Melanocyte of skin (primary cell): ENCODE data around the gene PSD2. TPM values are rescaled to one million over a fixed set of nuclear protein-coding genes. Genes with fewer than 3 reads are reported as not detected.

ENCODE experiments used
- small RNA-seq, 2 donors: library from RNA; depleted of rRNA; stranded (forward); fragments of <200 nt; gene quantifications; one replicate each; pipeline ENCODE3, GENCODE V24; 2012
- total RNA-seq, 2 donors: library from RNA; depleted of rRNA; stranded (reverse); fragments of >200 nt; gene quantifications; 2 replicates each; pipeline ENCODE4 v1.2.3, GENCODE V29; 2012

The PSD2 gene
- total RNA-seq, result under 1 TPM; under 0.01 TPM

DNA sequence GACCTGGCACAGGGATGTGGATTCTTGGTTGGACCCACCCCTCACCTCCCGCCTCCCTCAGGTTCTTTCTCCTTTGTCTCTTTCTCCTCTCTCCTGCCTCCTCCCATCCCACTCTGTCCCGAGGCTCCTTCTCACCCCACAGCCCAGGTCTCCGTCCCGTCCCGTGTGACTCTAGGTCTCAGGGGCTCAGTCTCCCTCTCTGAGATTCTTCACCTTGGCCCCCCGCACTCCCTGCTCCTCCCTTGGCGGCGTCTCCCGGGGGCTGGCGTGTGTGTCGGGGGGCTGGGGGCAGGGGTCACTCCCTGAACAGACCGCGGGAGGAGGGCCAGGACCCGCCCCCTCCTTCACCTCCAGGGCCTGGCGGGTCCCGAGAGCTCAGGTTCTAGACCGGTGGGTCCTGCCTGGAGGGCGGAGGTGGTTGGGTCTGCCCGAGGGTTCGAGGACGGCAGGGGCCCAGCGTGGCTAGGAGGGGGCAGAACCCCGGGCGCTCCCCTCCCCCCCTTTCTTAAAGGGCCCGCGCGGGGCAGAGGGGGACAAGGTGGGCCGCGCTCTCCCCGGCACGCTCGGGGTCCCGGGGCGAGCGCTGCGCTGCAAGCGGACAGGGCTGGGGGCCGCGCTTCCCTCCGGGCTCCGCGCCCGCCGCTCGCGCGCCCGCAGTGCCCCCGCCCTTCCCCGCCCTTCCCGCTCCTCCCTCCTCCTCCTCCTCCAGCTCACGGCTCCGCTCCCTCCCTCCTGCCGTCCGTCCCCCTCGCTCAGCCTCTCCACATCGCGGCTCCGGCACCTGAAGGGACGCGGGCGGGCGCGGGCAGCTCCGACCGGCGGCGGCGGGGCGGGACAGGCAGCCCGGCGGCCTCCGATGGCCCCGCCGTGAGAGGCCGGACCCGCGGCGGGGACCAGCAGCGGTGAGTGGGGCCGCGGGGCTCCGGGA lies at the start of gene PSD2:
Gene PSD2 (plus strand): TSS at position 735 of the 928 bp plus-strand sequence. CDS start 13,633 bp downstream, outside the sequence.

Small RNA genes within 50 kb of the gene (small RNA-seq; reads per million reads assigned to genes)
- gene AC008667.4, result 0 reads per million in 2 donors

Other genes with a start within 250 kb of the PSD2 start
- gene UBE2D2, start 234.5 kb upstream of the PSD2 start, total RNA-seq, result 10 to 100 TPM; 60.2 to 67.6 TPM
- gene CXXC5, start 147.5 kb upstream of the PSD2 start, total RNA-seq, result 1 to 10 TPM; 7.0 to 7.2 TPM
- 1 to 10 TPM in 1 of 2 donors, under 1 TPM in 1; 0.34 to 2.7 TPM for gene NRG2, start 247.5 kb downstream of the PSD2 start, total RNA-seq